ENCODE measurements around the gene NKX6-1.

- TF ChIP-seq NR2C1 (IDR thresholded peaks at IDR 0.05), result no peak
- TF ChIP-seq NR2C1 (tag; IDR thresholded peaks at IDR 0.05), result no peak
- TF ChIP-seq ZKSCAN1 (IDR thresholded peaks at IDR 0.05; ENCODE audit: low read depth, low read length), result no peak
- TF ChIP-seq RBM22 (IDR thresholded peaks at IDR 0.05; ENCODE audit: low read depth, low read length, poor library complexity, severe bottlenecking), result no peak
Measured at GRCh38 chr4:84497504-84498202, 1.4 kb downstream of the NKX6-1 start.
